Liver (tissue), 9 donors: ENCODE measurements around the gene DSCAM. TPM values are rescaled to one million over a fixed set of nuclear protein-coding genes. Genes with fewer than 3 reads are reported as not detected.

Source experiments
- DNase-seq: peaks from one replicate; pipeline ENCODE4 v3.0.0-alpha.2; 2017; ENCODE audit warnings: low spot score
- H3K27ac ChIP-seq, 2 donors: one replicate each; pipeline ENCODE4 v1.7.0; 2013; ENCODE audit warnings: inconsistent platforms in 2 of 2, low read length in 2 of 2, control low read depth in 1 of 2, low read depth in 1 of 2, mild to moderate bottlenecking in 1 of 2
- H3K27me3 ChIP-seq, 4 donors: one replicate each; pipeline versions ENCODE4 v1.6.1 to v1.7.0; 2013; ENCODE audit warnings: low read length in 3 of 4, inconsistent platforms in 1 of 4, mild to moderate bottlenecking in 1 of 4, moderate library complexity in 1 of 4; ENCODE audit not compliant: control insufficient read depth in 4 of 4, insufficient read depth in 4 of 4
- H3K36me3 ChIP-seq, 4 donors: one replicate each; pipeline versions ENCODE4 v1.6.1 to v1.7.0; 2013; ENCODE audit warnings: low read length in 3 of 4, mild to moderate bottlenecking in 3 of 4, low read depth in 1 of 4, moderate library complexity in 1 of 4; ENCODE audit not compliant: control insufficient read depth in 4 of 4, insufficient read depth in 3 of 4
- H3K4me1 ChIP-seq, 4 donors: one replicate each; pipeline versions ENCODE4 v1.6.1 to v1.7.0; 2013; ENCODE audit warnings: low read length in 3 of 4, mild to moderate bottlenecking in 3 of 4, moderate library complexity in 1 of 4; ENCODE audit not compliant: control insufficient read depth in 4 of 4, insufficient read depth in 4 of 4
- H3K4me3 ChIP-seq, 3 donors: one replicate each; pipeline versions ENCODE4 v1.6.1 to v1.7.0; 2013; ENCODE audit warnings: low read length in 3 of 3, control low read depth in 1 of 3, low read depth in 1 of 3, mild to moderate bottlenecking in 1 of 3
- H3K9ac ChIP-seq, 2 donors: one replicate each; pipeline ENCODE4 v1.7.0; 2013; ENCODE audit warnings: low read length in 2 of 2, mild to moderate bottlenecking in 2 of 2, moderate library complexity in 2 of 2, control low read depth in 1 of 2, low read depth in 1 of 2
- H3K9me3 ChIP-seq, 4 donors: one replicate each; pipeline versions ENCODE4 v1.6.1 to v1.7.0; 2013; ENCODE audit warnings: low read length in 3 of 4; ENCODE audit not compliant: control insufficient read depth in 4 of 4
- ATF3 ChIP-seq: IDR thresholded peaks from 2 replicates; pipeline ENCODE4 v1.6.1; 2016; ENCODE audit warnings: antibody characterized with exemption
- CTCF ChIP-seq: fragments of 150-350 bp; IDR thresholded peaks from 2 replicates; pipeline ENCODE4 v1.5.1; 2017; ENCODE audit warnings: improper control_type of control experiment, low read depth, low read length; ENCODE audit not compliant: missing input control
- EGR1 ChIP-seq, 2 donors: IDR thresholded peaks; 2 replicates each; pipeline ENCODE4 v1.6.1; 2016 to 2018; ENCODE audit warnings: antibody characterized with exemption in 2 of 2, low read depth in 2 of 2
- FOXA1 ChIP-seq: IDR thresholded peaks from 2 replicates; pipeline ENCODE4 v1.6.1; 2016; ENCODE audit warnings: antibody characterized with exemption
- FOXA2 ChIP-seq: IDR thresholded peaks from 2 replicates; pipeline ENCODE4 v1.6.1; 2016; ENCODE audit warnings: antibody characterized with exemption
- HNF4A ChIP-seq, 2 donors: conservative IDR thresholded peaks; 2 replicates each; pipeline ENCODE4 v1.6.1; 2016; ENCODE audit warnings: antibody characterized with exemption in 2 of 2, mild to moderate bottlenecking in 2 of 2
- HNF4G ChIP-seq: IDR thresholded peaks from 2 replicates; pipeline ENCODE4 v1.6.1; 2016; ENCODE audit warnings: antibody characterized with exemption
- JUND ChIP-seq, 2 donors: IDR thresholded peaks; 2 replicates each; pipeline ENCODE4 v1.6.1; 2016; ENCODE audit warnings: antibody characterized with exemption in 2 of 2
- MAX ChIP-seq: IDR thresholded peaks from 2 replicates; pipeline ENCODE4 v1.6.1; 2016; ENCODE audit warnings: antibody characterized with exemption
- NR2F2 ChIP-seq: IDR thresholded peaks from 2 replicates; pipeline ENCODE4 v1.6.1; 2016; ENCODE audit warnings: antibody characterized with exemption
- RAD21 ChIP-seq, 2 donors: IDR thresholded peaks; 2 replicates each; pipeline ENCODE4 v1.6.1; 2016; ENCODE audit warnings: antibody characterized with exemption in 2 of 2, mild to moderate bottlenecking in 2 of 2
- REST ChIP-seq: IDR thresholded peaks from 2 replicates; pipeline ENCODE4 v1.6.1; 2016; ENCODE audit warnings: antibody characterized with exemption, mild to moderate bottlenecking
- RXRA ChIP-seq, 2 donors: IDR thresholded peaks; 2 replicates each; pipeline ENCODE4 v1.6.1; 2017 to 2018; ENCODE audit warnings: antibody characterized with exemption in 2 of 2, mild to moderate bottlenecking in 1 of 2
- SP1 ChIP-seq: IDR thresholded peaks from 2 replicates; pipeline ENCODE4 v1.6.1; 2018; ENCODE audit warnings: antibody characterized with exemption, mild to moderate bottlenecking
- TAF1 ChIP-seq: conservative IDR thresholded peaks from 2 replicates; pipeline ENCODE4 v1.6.1; 2016; ENCODE audit warnings: antibody characterized with exemption, mild to moderate bottlenecking
- YY1 ChIP-seq: IDR thresholded peaks from 2 replicates; pipeline ENCODE4 v1.6.1; 2016; ENCODE audit warnings: antibody characterized with exemption, mild to moderate bottlenecking
- ZBTB33 ChIP-seq: IDR thresholded peaks from 2 replicates; pipeline ENCODE4 v1.6.1; 2016; ENCODE audit warnings: antibody characterized with exemption
- WGBS: extraction: QIAGEN DNeasy Blood & Tissue Kit; methylation state at CpG from one replicate; pipeline ENCODE4 v1.1.7; 2013; 5-methylcytosine and 5-hydroxymethylcytosine counted together
- polyA plus RNA-seq, 2 donors: library from polyadenylated mRNA; stranded (reverse) in 1 of 2; unstranded in 1 of 2; fragments of 200-250 nt in 1 of 2; fragments of >200 nt in 1 of 2; fragmentation: Nextera tagmentation in 1 of 2; extraction: Ambion mirVana in 1 of 2; gene quantifications; one replicate each; pipeline versions ENCODE4 v1.2.1 to v1.2.3, GENCODE V29; 2013 to 2015
- total RNA-seq, 2 donors: library from RNA; depleted of rRNA; stranded (reverse); fragments of >200 nt; gene quantifications; one replicate each; pipeline ENCODE4 v1.2.3, GENCODE V29; 2014
- donor health status: healthy.
- donor health status: healthy.
- donor health status: healthy.
- donor health status: healthy.
- donor health status: healthy.

The DSCAM gene
- total and polyA plus RNA-seq, 4 donors = 0.02 to 0.23 (median 0.10) TPM

GRCh38 chr21:40386294-40386911 lies 460.6 kb downstream of the DSCAM start:
- TF ChIP-seq EGR1 (IDR thresholded peaks at IDR 0.05; ENCODE audit: low read depth in 2 of 2) (peak; percentile 49 to 93), RAD21 (IDR thresholded peaks at IDR 0.05) (peak; percentile 65 to 67), MAX (no peak), CTCF (peak; percentile 77)
- peaks cover 0 to 5% (median 0%) of the 10 kb centered on the region in 4 donors for H3K4me1 ChIP-seq
- no peaks in the 10 kb centered on the region for H3K36me3 ChIP-seq
- no peak overlapping the region for H3K9ac ChIP-seq
- WGBS = 7% methylated on average over 23 of the region's 23 CpGs
- DNase-seq = peak; percentile 57
- no peaks in the 10 kb centered on the region for H3K9me3 ChIP-seq
- H3K4me3 ChIP-seq = no peak overlapping the region
- H3K27ac ChIP-seq = no peak overlapping the region
- H3K27me3 ChIP-seq = peaks cover 0 to 5% (median 0%) of the 10 kb centered on the region in 4 donors

- Histone ChIP-seq H3K27me3 (peaks cover 0 to 5% (median 0%) of the 10 kb centered on the region in 4 donors), H3K36me3 (no peaks in the 10 kb centered on the region), H3K9ac (no peak overlapping the region), H3K27ac (no peak overlapping the region), H3K4me1 (peaks cover 0 to 5% (median 0%) of the 10 kb centered on the region in 4 donors), H3K4me3 (no peak overlapping the region), H3K9me3 (no peaks in the 10 kb centered on the region)
- WGBS = 84% methylated on average over 6 of the region's 6 CpGs
- no peak for TF ChIP-seq REST
- TF ChIP-seq MAX = no peak
- no peak for TF ChIP-seq EGR1 (IDR thresholded peaks at IDR 0.05; ENCODE audit: low read depth in 2 of 2)
- TF ChIP-seq NR2F2 = no peak
- no peak for TF ChIP-seq JUND (IDR thresholded peaks at IDR 0.05)
- TF ChIP-seq ATF3 = no peak
- TF ChIP-seq RAD21 (IDR thresholded peaks at IDR 0.05) = no peak
- no peak for TF ChIP-seq SP1
- no peak for TF ChIP-seq YY1
- TF ChIP-seq FOXA2 = no peak
- no peak for TF ChIP-seq HNF4G
- no peak for TF ChIP-seq ZBTB33
- TF ChIP-seq RXRA (IDR thresholded peaks at IDR 0.05) = no peak
- no peak for TF ChIP-seq FOXA1
- TF ChIP-seq TAF1 = no peak
- TF ChIP-seq HNF4A (conservative IDR thresholded peaks at IDR 0.05) = no peak
- DNase-seq = no peak
Observed at GRCh38 chr21:40385883-40386282, 461.1 kb downstream of the DSCAM start.
